HEK293T (cell line): ENCODE data around the gene TXNDC8.

Experiments
- ARNT ChIP-seq: fragments of 450-650 bp; IDR thresholded peaks from 2 replicates; pipeline ENCODE4 v1.6.1; 2017; ENCODE audit warnings: mild to moderate bottlenecking
- BHLHE40 ChIP-seq: fragments of 450-650 bp; IDR thresholded peaks from 2 replicates; pipeline ENCODE4 v1.6.1; 2016; ENCODE audit warnings: mild to moderate bottlenecking, moderate library complexity, borderline replicate concordance
- CTBP1 ChIP-seq: fragments of 450-650 bp; IDR thresholded peaks from 2 replicates; pipeline ENCODE4 v1.6.1; 2016; ENCODE audit warnings: borderline replicate concordance
- ELF4 ChIP-seq: fragments of 450-650 bp; IDR thresholded peaks from 2 replicates; pipeline ENCODE4 v1.6.1; 2017; ENCODE audit warnings: antibody characterized with exemption
- FOXA1 ChIP-seq: fragments of 450-650 bp; IDR thresholded peaks from 2 replicates; pipeline ENCODE4 v1.6.1; 2016; ENCODE audit warnings: mild to moderate bottlenecking
- FOXK2 ChIP-seq: fragments of 450-650 bp; IDR thresholded peaks from 2 replicates; pipeline ENCODE4 v1.6.1; 2016; ENCODE audit warnings: mild to moderate bottlenecking
- FOXM1 ChIP-seq: fragments of 450-650 bp; IDR thresholded peaks from 2 replicates; pipeline ENCODE4 v1.6.1; 2017; ENCODE audit warnings: mild to moderate bottlenecking, borderline replicate concordance
- HDGF ChIP-seq: fragments of 450-650 bp; IDR thresholded peaks from 2 replicates; pipeline ENCODE4 v1.6.1; 2017; ENCODE audit warnings: antibody characterized with exemption, borderline replicate concordance
- LEF1 ChIP-seq: fragments of 450-650 bp; IDR thresholded peaks from 2 replicates; pipeline ENCODE4 v1.6.1; 2017; ENCODE audit warnings: mild to moderate bottlenecking, borderline replicate concordance
- PKNOX1 ChIP-seq: fragments of 450-650 bp; IDR thresholded peaks from 2 replicates; pipeline ENCODE4 v1.6.1; 2016
- SP1 ChIP-seq: fragments of 450-650 bp; IDR thresholded peaks from 2 replicates; pipeline ENCODE4 v1.6.1; 2017
- SUZ12 ChIP-seq: fragments of 450-650 bp; IDR thresholded peaks from 2 replicates; pipeline ENCODE4 v1.6.1; 2016; ENCODE audit warnings: mild to moderate bottlenecking
- TARDBP ChIP-seq: fragments of 450-650 bp; IDR thresholded peaks from 2 replicates; pipeline ENCODE4 v1.6.1; 2016
- ZNF384 ChIP-seq: fragments of 450-650 bp; IDR thresholded peaks from 2 replicates; pipeline ENCODE4 v1.6.1; 2016

DNA sequence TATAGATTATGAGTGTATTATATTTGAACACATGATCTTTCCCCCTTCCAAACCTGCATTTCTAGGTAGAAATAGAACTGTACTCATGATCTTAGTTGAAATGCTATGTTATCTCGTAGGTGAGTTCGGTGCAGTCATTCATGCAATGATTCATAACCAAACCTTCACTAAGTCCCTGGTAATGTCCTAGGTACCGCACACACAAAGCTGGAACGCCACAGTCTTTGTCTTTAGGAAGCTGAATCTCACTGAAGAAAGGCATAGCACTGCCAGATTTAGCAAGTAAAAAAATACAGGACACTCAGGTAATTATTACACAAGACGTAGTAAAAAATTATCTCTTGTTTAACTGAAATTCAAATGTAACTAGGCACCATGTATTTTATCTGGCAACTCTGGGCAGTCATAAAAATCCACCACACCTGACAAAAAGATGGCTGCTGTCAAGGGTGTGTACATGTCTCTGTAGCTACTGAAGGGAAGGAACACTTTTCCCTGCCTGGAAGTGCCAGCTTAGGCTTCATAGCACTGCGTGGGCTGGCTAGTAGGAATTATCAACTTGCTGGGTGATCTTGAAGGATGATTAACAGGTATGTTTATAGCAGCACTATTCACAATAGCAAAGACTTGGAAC lies 53.3 kb downstream of the TXNDC8 start:
- TF ChIP-seq CTBP1 (no peak), SUZ12 (no peak), BHLHE40 (no peak), ELF4 (no peak), ZNF384 (no peak), ARNT (no peak), PKNOX1 (no peak), FOXA1 (no peak), TARDBP (no peak), SP1 (no peak), FOXK2 (no peak), LEF1 (no peak), FOXM1 (no peak), HDGF (no peak)
